WERI-Rb-1 (cell line): ENCODE measurements around the gene GPC5.
A peak's percentile ranks its signal among the peaks of the same experiment; 100 is the strongest.

ENCODE experiments used
- DNase-seq: peaks from one replicate; pipeline ENCODE4 v3.0.0-alpha.2; 2020
- H3K27ac ChIP-seq: fragments of 250-450 bp; sonication (Bioruptor Pico); 2 replicates; pipeline ENCODE4 v1.5.1; 2020; ENCODE audit warnings: mild to moderate bottlenecking, moderate library complexity
- H3K27me3 ChIP-seq: fragments of 250-450 bp; sonication (Bioruptor Pico); 2 replicates; pipeline ENCODE4 v1.5.1; 2021; ENCODE audit warnings: mild to moderate bottlenecking, low read depth, moderate library complexity; ENCODE audit not compliant: insufficient read depth, severe bottlenecking
- H3K36me3 ChIP-seq: fragments of 250-450 bp; sonication (Bioruptor Pico); 2 replicates; pipeline ENCODE4 v1.5.1; 2020; ENCODE audit warnings: mild to moderate bottlenecking, moderate library complexity
- H3K4me3 ChIP-seq: 2 replicates; pipeline ENCODE4 v1.5.1; 2011; ENCODE audit warnings: low read depth, mild to moderate bottlenecking, control low read depth, low read length
- H3K9me3 ChIP-seq: fragments of 250-450 bp; sonication (Bioruptor Pico); 2 replicates; pipeline ENCODE4 v1.5.1; 2021; ENCODE audit warnings: mild to moderate bottlenecking, moderate library complexity; ENCODE audit not compliant: severe bottlenecking
- TF ChIP-seq, protein P1 (sequence below): IDR thresholded peaks from 2 replicates; pipeline ENCODE4 v1.5.1; 2011; ENCODE audit warnings: low read depth, mild to moderate bottlenecking, control low read depth, inconsistent platforms, low read length

GPC5 gene

GRCh38 chr13:91904597-91904996, 506.2 kb downstream of the GPC5 start:
- TF ChIP-seq, protein P1, sequence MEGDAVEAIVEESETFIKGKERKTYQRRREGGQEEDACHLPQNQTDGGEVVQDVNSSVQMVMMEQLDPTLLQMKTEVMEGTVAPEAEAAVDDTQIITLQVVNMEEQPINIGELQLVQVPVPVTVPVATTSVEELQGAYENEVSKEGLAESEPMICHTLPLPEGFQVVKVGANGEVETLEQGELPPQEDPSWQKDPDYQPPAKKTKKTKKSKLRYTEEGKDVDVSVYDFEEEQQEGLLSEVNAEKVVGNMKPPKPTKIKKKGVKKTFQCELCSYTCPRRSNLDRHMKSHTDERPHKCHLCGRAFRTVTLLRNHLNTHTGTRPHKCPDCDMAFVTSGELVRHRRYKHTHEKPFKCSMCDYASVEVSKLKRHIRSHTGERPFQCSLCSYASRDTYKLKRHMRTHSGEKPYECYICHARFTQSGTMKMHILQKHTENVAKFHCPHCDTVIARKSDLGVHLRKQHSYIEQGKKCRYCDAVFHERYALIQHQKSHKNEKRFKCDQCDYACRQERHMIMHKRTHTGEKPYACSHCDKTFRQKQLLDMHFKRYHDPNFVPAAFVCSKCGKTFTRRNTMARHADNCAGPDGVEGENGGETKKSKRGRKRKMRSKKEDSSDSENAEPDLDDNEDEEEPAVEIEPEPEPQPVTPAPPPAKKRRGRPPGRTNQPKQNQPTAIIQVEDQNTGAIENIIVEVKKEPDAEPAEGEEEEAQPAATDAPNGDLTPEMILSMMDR: no peak
- H3K27ac ChIP-seq: no peak overlapping the region
- no peaks in the 10 kb centered on the region for H3K27me3 ChIP-seq
- H3K4me3 ChIP-seq: no peak overlapping the region
- H3K9me3 ChIP-seq: peaks cover 3% of the 10 kb centered on the region
- DNase-seq: no peak
- H3K36me3 ChIP-seq: peaks cover 6% of the 10 kb centered on the region

DNA sequence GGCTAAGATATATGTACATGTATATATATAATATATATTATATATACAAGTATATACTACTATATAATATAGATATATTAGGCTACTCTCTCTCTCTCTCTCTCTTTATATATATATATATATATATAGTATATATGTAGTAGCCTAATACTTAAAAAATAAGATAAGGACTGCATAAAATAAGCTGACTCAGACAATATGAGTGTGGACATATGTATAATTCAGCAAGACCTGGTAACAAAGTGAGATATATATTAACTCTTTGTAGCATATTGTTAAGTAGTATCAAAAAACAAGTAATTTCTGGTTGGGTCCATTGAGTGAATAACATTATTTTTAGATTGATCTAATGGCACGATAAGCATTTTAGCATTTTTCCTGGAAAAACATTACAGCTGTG, 509.0 kb downstream of the GPC5 start:
- peaks cover 8% of the 10 kb centered on the region for H3K36me3 ChIP-seq
- DNase-seq: no peak
- no peaks in the 10 kb centered on the region for H3K27me3 ChIP-seq
- no peak overlapping the region for H3K27ac ChIP-seq
- peaks cover 3% of the 10 kb centered on the region for H3K9me3 ChIP-seq
- TF ChIP-seq, protein P1: no peak
- no peak overlapping the region for H3K4me3 ChIP-seq

DNA sequence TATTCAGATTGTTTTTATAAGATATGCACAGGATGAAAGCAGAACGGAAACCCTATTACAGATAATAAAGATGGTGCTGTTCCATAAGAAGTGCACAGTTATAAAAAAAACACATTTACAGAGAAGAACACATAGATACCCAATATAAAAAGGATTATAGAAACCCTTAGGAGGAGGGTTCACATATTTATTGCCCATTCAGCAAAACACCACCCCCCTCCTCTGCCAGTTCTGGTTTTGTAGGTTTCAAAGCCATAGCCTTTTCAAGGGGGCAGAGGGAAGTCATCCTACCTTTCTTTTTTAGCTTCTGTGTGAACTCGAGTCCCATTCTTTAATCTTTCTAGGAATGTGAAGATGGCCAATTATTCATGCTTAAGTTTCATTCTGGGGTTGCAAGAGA, 511.2 kb downstream of the GPC5 start:
- TF ChIP-seq, protein P1: no peak
- DNase-seq: no peak
- H3K4me3 ChIP-seq: no peak overlapping the region
- H3K36me3 ChIP-seq: peaks cover 11% of the 10 kb centered on the region
- H3K27me3 ChIP-seq: no peaks in the 10 kb centered on the region
- no peak overlapping the region for H3K27ac ChIP-seq
- no peaks in the 10 kb centered on the region for H3K9me3 ChIP-seq

DNA sequence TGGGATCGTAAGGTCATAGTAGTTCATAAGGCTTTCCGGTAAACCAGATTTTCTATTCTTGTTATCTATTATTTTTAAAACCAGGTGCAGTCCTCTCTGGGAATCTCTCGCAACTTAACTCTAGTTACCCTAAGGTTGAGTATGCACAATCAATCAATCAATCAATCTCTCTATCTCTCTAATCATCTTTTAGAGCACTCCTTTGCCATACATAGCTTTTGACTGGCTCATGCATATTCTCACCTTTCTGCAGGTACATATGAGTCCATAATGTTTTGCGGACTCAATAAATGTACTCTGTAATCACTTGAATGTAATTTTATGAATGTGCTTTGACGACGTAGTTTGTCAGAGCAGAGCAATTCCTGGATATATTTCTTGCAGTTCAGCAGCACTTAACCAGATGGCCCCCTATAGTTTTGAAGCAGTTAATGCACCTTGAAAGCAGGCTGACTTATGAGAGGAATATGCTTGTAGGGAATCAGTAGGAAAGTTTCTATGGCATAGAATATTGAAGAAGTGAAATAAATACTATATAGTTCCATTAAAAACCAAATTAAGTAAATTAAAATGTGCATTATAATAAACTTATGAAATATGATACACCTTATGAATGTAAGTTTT, 524.7 kb downstream of the GPC5 start:
- no peaks in the 10 kb centered on the region for H3K27me3 ChIP-seq
- peak; percentile 43 for DNase-seq
- H3K27ac ChIP-seq: no peak overlapping the region
- no peaks in the 10 kb centered on the region for H3K9me3 ChIP-seq
- H3K36me3 ChIP-seq: peaks cover 2% of the 10 kb centered on the region
- TF ChIP-seq, protein P1: peak; percentile 66
- no peak overlapping the region for H3K4me3 ChIP-seq

GRCh38 chr13:91930687-91931086, 532.3 kb downstream of the GPC5 start:
- no peak for DNase-seq
- no peak overlapping the region for H3K4me3 ChIP-seq
- peaks cover 7% of the 10 kb centered on the region for H3K36me3 ChIP-seq
- H3K27me3 ChIP-seq: no peaks in the 10 kb centered on the region
- no peak overlapping the region for H3K27ac ChIP-seq
- TF ChIP-seq, protein P1: no peak
- peaks cover 3% of the 10 kb centered on the region for H3K9me3 ChIP-seq

GRCh38 chr13:91934354-91934753, 535.9 kb downstream of the GPC5 start:
- peaks cover 8% of the 10 kb centered on the region; the same call in 1 of the 2 replicates for H3K36me3 ChIP-seq
- H3K27me3 ChIP-seq: no peaks in the 10 kb centered on the region
- TF ChIP-seq, protein P1: no peak
- H3K9me3 ChIP-seq: peaks cover 17% of the 10 kb centered on the region
- no peak overlapping the region for H3K27ac ChIP-seq
- DNase-seq: no peak
- H3K4me3 ChIP-seq: no peak overlapping the region
